ENCODE data around the gene TNIP1. TPM values are rescaled to one million over a fixed set of nuclear protein-coding genes. Genes with fewer than 3 reads are reported as not detected.

The TNIP1 gene
- total RNA-seq, 1 donor from 2014 or later = 54.6 TPM

DNA sequence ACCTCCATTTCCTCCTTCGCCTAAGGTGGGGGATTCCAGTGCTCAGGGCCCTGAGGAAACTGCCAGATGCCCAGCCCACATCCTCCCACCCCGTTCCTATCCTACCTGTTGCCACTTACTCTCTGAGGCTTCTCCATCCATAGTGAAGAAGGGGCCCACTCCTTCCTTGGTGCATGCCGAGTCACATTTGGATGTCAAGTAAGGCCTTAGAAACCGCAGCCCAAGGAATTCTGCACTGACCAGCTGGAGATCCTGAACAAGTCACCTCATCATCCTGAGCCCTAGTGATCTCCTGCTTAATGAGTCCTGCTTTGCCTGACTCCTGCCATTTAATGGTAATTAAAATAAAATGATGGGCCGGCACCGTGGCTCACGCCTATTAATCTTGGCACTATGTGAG, 6.7 kb upstream of the TNIP1 start:
- H3K27me3 ChIP-seq = no peaks in the 10 kb centered on the region
- H3K9me3 ChIP-seq = no peaks in the 10 kb centered on the region
- H3K36me3 ChIP-seq = no peaks in the 10 kb centered on the region
- no peak for DNase-seq (ENCODE audit: low spot score in 2 of 2)
- intact Hi-C loops (cut with DNase I) = no loop called here
- TF ChIP-seq, protein P1, sequence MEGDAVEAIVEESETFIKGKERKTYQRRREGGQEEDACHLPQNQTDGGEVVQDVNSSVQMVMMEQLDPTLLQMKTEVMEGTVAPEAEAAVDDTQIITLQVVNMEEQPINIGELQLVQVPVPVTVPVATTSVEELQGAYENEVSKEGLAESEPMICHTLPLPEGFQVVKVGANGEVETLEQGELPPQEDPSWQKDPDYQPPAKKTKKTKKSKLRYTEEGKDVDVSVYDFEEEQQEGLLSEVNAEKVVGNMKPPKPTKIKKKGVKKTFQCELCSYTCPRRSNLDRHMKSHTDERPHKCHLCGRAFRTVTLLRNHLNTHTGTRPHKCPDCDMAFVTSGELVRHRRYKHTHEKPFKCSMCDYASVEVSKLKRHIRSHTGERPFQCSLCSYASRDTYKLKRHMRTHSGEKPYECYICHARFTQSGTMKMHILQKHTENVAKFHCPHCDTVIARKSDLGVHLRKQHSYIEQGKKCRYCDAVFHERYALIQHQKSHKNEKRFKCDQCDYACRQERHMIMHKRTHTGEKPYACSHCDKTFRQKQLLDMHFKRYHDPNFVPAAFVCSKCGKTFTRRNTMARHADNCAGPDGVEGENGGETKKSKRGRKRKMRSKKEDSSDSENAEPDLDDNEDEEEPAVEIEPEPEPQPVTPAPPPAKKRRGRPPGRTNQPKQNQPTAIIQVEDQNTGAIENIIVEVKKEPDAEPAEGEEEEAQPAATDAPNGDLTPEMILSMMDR (IDR thresholded peaks at IDR 0.05) = no peak
- peaks cover 6 to 22% of the 10 kb centered on the region in 2 donors for H3K4me1 ChIP-seq
- H3K4me3 ChIP-seq = no peak overlapping the region
- no peak overlapping the region for H3K27ac ChIP-seq

DNA sequence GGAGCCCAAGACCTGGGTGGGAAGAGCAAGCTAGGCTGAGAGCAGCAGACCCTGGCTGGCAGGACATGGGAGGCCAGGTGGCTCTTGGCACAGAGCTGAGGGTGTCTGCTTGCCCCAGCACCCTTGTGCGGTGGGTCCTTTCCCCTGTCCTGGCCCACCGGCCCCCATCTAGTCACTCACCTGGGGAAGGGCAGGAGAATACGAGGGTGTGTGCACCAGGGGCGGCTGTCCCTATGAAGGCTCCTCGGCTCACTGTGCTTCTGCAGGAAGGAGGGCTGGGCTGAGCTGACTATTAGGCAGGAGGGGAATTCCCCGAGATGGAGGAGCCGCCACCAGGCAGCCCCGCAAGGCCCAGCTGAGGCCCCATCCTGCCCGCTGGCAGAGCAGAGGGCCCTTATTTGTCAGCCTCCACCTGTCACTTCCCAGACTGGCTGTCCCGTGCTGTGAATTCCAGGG, 6.1 kb upstream of the TNIP1 start:
- H3K4me1 ChIP-seq = peaks cover 6 to 25% of the 10 kb centered on the region in 2 donors
- H3K27ac ChIP-seq = peak overlapping the region; percentile 68 to 79
- no peaks in the 10 kb centered on the region for H3K27me3 ChIP-seq
- H3K4me3 ChIP-seq = no peak overlapping the region
- TF ChIP-seq, protein P1 (IDR thresholded peaks at IDR 0.05) = no peak
- intact Hi-C loops (cut with DNase I) = no loop called here
- DNase-seq (ENCODE audit: low spot score in 2 of 2) = no peak
- H3K9me3 ChIP-seq = no peaks in the 10 kb centered on the region
- no peaks in the 10 kb centered on the region for H3K36me3 ChIP-seq

DNA sequence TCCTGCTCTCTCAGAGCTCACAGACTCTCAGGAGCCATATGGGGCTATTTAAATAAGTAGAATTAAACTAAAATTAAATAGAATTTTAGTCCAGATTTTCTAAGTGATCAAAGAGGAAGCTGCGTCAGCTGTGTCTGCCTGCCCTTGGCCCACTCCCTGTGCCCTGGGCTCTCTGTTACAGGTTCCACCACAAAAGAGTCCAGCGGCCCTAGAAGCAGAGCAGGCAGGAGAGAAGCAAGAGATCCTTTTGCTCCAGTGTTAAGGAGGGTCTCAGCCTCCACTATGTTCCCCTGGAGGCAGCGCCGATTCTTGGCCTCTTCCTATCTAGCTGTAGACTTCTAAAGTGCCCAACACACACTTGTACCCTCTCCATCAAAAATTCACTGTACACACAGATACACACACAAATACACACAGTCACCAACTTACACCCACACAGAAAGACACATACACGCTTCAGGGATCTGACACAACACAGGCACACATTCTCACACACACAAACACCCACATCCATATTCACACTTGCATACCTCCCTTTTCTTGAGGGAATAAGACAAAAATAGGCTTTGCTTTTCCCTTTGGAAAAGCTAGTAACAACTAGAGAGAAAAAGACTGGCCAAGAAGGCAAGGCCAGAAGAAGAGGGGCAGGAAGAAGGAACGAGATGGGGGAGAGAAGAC, 5.5 kb upstream of the TNIP1 start:
- DNase-seq (ENCODE audit: low spot score in 2 of 2) = no peak
- TF ChIP-seq, protein P1 (IDR thresholded peaks at IDR 0.05) = no peak
- Histone ChIP-seq H3K9me3 (no peaks in the 10 kb centered on the region), H3K4me1 (peaks cover 6 to 25% of the 10 kb centered on the region in 2 donors), H3K27me3 (no peaks in the 10 kb centered on the region), H3K36me3 (no peaks in the 10 kb centered on the region), H3K4me3 (no peak overlapping the region), H3K27ac (peak overlapping the region; percentile 68 to 79)
- intact Hi-C loops (cut with DNase I) = no loop called here

DNA sequence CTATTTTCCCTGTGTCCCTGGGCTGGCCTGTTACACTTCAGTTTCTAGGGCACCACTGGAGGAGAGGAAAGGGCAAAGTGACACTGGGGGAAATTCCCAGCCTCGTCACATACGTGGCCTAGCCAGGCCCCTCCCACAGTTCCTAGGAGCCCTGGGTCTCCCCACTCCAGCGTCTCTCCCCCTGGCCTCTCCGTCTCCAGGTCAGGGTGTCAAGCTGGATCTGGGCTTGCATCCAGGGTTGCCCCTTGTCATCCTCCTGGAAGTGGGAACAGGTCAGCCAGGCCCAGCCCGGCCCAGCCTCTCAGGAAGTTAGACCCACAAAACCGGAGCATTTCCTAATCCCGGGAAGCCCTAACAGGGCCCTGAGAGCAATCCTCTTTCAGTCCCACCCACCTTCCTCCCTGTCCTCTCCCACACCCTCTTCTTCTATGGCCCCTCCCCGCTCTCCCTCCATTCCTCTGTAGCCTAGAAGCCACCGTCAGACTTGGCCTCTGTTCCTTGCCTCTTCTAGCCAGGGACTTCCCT, 4.7 kb upstream of the TNIP1 start:
- H3K4me3 ChIP-seq = no peak overlapping the region
- H3K27ac ChIP-seq = peak overlapping the region; percentile 68 to 79
- DNase-seq (ENCODE audit: low spot score in 2 of 2) = peak in 1 of 2 donors; percentile 83
- peaks cover 6 to 25% of the 10 kb centered on the region in 2 donors for H3K4me1 ChIP-seq
- H3K27me3 ChIP-seq = no peaks in the 10 kb centered on the region
- intact Hi-C loops (cut with DNase I) = no loop called here
- TF ChIP-seq, protein P1 (IDR thresholded peaks at IDR 0.05) = no peak
- no peaks in the 10 kb centered on the region for H3K36me3 ChIP-seq
- no peaks in the 10 kb centered on the region for H3K9me3 ChIP-seq

DNA sequence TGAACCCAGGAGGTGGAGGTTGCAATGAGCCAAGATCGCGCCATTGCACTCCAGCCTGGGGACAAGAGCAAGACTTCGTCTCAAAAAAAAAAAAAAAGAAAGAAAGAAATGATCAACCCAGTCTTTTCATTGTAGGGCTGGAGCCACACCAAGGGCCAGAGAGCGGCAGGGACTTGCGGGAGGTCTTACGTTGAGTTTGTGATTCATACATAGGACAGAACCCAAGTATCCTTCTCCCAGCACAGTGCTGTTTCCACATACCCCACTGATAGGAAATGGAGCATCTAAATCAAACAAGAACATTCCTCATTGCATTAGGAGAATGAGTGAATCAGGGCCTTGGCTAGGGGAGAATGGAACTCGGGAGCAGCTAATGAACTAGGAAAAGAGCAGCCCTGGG, 3.5 kb upstream of the TNIP1 start:
- no peak for DNase-seq (ENCODE audit: low spot score in 2 of 2)
- TF ChIP-seq, protein P1 (IDR thresholded peaks at IDR 0.05) = no peak

More for the DNA sequence above, 3.5 kb upstream of the TNIP1 start:
- intact Hi-C loops (cut with DNase I) = loop anchor here (5.0 kb wide), 1 partner anchor 62 kb away; the partner anchor contains the start of gene GPX3
- H3K27ac ChIP-seq = no peak overlapping the region
- H3K9me3 ChIP-seq = no peaks in the 10 kb centered on the region
- peaks cover 6 to 32% of the 10 kb centered on the region in 2 donors for H3K4me1 ChIP-seq
- no peaks in the 10 kb centered on the region for H3K36me3 ChIP-seq
- H3K4me3 ChIP-seq = no peak overlapping the region
- no peaks in the 10 kb centered on the region for H3K27me3 ChIP-seq
